ENCODE measurements around the gene SLC35D2.
"Not testable (repeated sequence)": the region's sequence is repeated elsewhere in the genome, so short reads cannot be mapped to it uniquely, and the experiment has no call there.

Gene SLC35D2

DNA sequence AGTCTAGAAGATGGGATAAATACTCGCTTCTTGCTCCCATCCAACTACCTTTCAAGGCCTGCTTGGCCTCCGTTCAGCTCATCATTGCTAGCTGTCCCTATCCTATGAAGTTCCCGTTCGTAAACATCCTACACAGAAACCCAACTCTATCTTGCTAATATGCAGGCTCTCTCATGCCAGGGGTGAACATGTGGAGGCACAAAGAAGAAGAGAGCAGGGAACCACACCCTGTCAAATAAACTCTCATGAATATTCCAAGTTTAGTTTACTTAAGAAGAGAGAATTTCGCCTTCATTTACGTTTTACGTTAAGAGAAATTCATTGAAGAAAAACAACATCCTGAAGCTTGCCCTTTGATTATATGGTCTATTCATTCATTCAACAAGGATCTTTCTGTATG, 73.7 kb downstream of the SLC35D2 start:
- H3K4me3 ChIP-seq (ENCODE audit: control insufficient read depth, low read depth, low read length): no peak overlapping the region
- TF ChIP-seq, protein P1, sequence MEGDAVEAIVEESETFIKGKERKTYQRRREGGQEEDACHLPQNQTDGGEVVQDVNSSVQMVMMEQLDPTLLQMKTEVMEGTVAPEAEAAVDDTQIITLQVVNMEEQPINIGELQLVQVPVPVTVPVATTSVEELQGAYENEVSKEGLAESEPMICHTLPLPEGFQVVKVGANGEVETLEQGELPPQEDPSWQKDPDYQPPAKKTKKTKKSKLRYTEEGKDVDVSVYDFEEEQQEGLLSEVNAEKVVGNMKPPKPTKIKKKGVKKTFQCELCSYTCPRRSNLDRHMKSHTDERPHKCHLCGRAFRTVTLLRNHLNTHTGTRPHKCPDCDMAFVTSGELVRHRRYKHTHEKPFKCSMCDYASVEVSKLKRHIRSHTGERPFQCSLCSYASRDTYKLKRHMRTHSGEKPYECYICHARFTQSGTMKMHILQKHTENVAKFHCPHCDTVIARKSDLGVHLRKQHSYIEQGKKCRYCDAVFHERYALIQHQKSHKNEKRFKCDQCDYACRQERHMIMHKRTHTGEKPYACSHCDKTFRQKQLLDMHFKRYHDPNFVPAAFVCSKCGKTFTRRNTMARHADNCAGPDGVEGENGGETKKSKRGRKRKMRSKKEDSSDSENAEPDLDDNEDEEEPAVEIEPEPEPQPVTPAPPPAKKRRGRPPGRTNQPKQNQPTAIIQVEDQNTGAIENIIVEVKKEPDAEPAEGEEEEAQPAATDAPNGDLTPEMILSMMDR (conservative IDR thresholded peaks at IDR 0.05; ENCODE audit: control insufficient read depth, insufficient read depth, low read depth, low read length): no peak
- no peak for DNase-seq (ENCODE audit: low read depth)

DNA sequence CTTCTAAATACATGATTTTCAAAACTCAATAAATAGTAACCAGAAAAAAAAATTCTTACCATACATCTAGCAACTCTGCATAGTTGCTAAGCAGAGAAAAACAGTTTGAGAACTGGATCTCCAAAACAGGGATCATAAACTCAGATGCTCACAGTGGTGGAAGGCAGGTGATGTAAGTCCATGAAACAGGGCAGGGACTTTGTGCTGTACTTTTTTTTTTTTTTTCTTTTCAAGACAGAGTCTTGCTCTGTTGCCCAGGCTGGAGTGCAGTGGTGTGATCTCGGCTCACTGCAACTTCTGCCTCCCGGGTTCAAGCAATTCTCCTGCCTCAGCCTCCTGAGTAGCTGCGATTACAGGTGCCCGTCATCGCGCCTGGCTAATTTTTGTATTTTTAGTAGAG, 76.6 kb downstream of the SLC35D2 start:
- not testable (repeated sequence) for H3K4me3 ChIP-seq (ENCODE audit: control insufficient read depth, low read depth, low read length); DNase-seq (ENCODE audit: low read depth)

DNA sequence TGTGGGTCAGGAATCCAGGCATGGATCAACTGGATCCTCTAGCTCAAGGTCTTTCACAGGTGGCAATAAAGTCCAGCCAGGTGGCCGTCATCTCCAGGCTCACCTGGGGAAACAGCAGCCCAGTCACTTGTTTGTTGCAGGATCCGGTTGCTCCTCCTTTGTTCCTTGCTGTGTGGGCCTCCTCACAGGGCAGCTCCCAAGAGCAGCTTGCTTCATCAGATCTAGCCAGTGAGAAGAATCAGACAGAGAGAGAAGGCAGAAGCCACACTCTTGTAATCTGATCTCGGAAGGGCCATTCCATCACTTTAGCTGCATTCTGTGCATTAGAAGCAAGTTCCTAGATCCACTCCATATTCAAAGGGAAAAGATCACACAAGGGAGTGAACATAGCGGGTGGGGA, 78.3 kb downstream of the SLC35D2 start:
- TF ChIP-seq, protein P1 (conservative IDR thresholded peaks at IDR 0.05; ENCODE audit: control insufficient read depth, insufficient read depth, low read depth, low read length): no peak
- no peak overlapping the region for H3K4me3 ChIP-seq (ENCODE audit: control insufficient read depth, low read depth, low read length)

DNA sequence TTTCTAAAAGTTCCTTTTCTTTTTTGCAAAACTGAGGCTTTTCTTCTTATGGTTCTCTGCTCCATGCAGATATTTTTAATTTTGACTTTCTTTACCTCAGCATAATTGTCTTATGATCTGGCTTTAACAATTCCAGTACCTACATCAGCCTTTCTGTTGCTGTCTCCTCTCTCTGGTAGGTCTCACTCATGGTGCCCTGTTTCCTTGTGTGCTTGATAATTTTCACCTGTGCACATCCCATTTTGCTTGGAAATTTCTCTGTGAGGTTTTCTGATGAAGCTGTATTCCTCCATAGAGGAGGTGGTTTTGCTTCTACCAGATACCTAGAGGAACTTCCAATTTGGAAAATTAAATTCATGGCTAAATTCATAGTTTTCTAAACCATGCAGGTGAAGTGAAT, 79.3 kb downstream of the SLC35D2 start:
- DNase-seq (ENCODE audit: low read depth): no peak
- TF ChIP-seq, protein P1 (conservative IDR thresholded peaks at IDR 0.05; ENCODE audit: control insufficient read depth, insufficient read depth, low read depth, low read length): no peak

More for the DNA sequence above, 78.3 kb downstream of the SLC35D2 start:
- no peak for DNase-seq (ENCODE audit: low read depth)

DNA sequence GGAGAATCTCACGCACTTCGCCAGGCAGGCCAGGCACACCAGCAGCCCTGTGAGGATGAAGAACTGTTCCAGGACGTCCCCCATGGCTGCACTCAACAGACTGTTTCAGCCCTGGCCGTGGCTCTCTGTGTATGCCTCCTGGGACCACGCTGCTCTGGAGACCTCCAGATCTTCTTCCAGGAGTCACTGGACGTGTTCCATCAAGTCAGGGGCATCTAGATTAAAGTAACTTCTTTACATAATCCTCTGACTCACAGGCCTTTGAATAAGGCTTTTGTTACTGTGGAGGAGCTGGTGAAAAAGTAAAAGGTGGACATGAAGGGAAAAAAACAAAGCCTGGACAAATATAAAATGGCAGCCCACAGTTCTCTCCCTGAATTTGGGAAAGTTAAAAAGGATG, 81.5 kb downstream of the SLC35D2 start, which contains the start of gene HSD17B3:
Gene HSD17B3, minus strand, starts transcription at position 156 of the 400 bp plus-strand sequence. Its CDS starts 72 bp downstream, at position 84.
- TF ChIP-seq, protein P1 (conservative IDR thresholded peaks at IDR 0.05; ENCODE audit: control insufficient read depth, insufficient read depth, low read depth, low read length): no peak

More for the DNA sequence above, 79.3 kb downstream of the SLC35D2 start:
- H3K4me3 ChIP-seq (ENCODE audit: control insufficient read depth, low read depth, low read length): no peak overlapping the region

DNA sequence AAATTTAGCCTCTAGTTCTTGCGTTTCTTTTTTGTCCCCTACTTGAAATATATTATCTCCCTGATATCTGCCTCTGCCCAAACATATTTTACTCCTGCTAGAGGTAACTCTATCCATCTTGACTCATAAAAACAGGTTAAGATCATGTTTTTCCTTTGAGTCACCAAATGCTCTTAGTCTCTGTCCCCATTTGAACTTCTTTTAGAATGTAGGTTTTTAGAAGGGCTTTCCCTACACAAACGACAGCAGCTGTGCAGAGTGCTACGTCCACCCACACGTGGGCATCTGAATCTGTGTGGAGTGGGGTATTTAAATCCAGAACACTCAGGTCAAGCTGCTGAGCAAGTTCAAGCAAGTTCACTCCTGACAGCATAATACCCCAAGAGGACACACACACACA, 83.7 kb downstream of the SLC35D2 start:
- no peak overlapping the region for H3K4me3 ChIP-seq (ENCODE audit: control insufficient read depth, low read depth, low read length)
- peak; percentile 10 for DNase-seq (ENCODE audit: low read depth)
- TF ChIP-seq, protein P1 (conservative IDR thresholded peaks at IDR 0.05; ENCODE audit: control insufficient read depth, insufficient read depth, low read depth, low read length): no peak

More for the DNA sequence above, 81.5 kb downstream of the SLC35D2 start, which contains the start of gene HSD17B3:
- no peak for DNase-seq (ENCODE audit: low read depth)
- H3K4me3 ChIP-seq (ENCODE audit: control insufficient read depth, low read depth, low read length): no peak within 1 kb of the TSS

DNA sequence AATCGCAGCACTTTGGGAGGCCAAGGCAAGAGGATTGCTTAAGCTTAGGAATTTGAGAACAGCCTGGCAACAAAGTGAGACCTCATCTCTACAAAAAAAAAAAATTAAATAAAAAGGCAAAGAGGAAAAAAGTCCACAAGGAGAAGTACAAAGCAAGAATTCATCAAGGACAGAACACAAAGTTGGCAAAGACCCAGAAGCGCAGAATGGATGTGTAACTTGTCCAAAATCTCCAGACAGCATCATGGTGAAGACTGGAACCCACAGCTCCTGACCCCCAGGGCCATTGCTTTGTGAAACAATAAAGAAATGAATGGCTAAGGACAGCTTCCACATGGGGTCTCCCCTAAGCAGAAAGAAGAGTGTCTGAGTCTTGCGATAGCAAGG, 89.4 kb downstream of the SLC35D2 start:
- H3K4me3 ChIP-seq (ENCODE audit: control insufficient read depth, low read depth, low read length): no peak overlapping the region
- no peak for DNase-seq (ENCODE audit: low read depth)
- TF ChIP-seq, protein P1 (conservative IDR thresholded peaks at IDR 0.05; ENCODE audit: control insufficient read depth, insufficient read depth, low read depth, low read length): no peak
